NCI-H2196 treated with DMSO at 0.1 percent for 48 hours (cell line): Measurements from ENCODE around the gene RDH14.

Experiments
- DNase-seq: peaks from one replicate; lab custom pipeline; 2025; ENCODE audit not compliant: unreplicated experiment; lab: John Stamatoyannopoulos, UW

RDH14 gene

GRCh38 chr2:18560031-18560796, at the start of gene RDH14:
TSS of gene RDH14 (minus strand) at chr2:18560653. CDS start at chr2:18560572, 81 bp downstream.
- DNase-seq: peak; percentile 82

- DNase-seq: no peak
Measured at GRCh38 chr2:18610090-18610489, 49.6 kb upstream of the RDH14 start.

- DNase-seq: no peak
Measured at GRCh38 chr2:18605115-18605514, 44.7 kb upstream of the RDH14 start.

- no peak for DNase-seq
Measured at GRCh38 chr2:18604531-18604885, 44.1 kb upstream of the RDH14 start.

GRCh38 chr2:18603854-18604530, 43.5 kb upstream of the RDH14 start:
- DNase-seq: no peak

GRCh38 chr2:18602298-18602697, 41.8 kb upstream of the RDH14 start:
- no peak for DNase-seq

- no peak for DNase-seq
Measured at GRCh38 chr2:18600255-18600613, 39.8 kb upstream of the RDH14 start.

- DNase-seq: no peak
Measured at GRCh38 chr2:18599509-18600254, 39.2 kb upstream of the RDH14 start.

- no peak for DNase-seq
Measured at GRCh38 chr2:18598848-18599484, 38.5 kb upstream of the RDH14 start.

GRCh38 chr2:18597618-18598017, 37.2 kb upstream of the RDH14 start:
- no peak for DNase-seq

- DNase-seq: no peak
Measured at GRCh38 chr2:18596993-18597392, 36.5 kb upstream of the RDH14 start.

- DNase-seq: no peak
Measured at GRCh38 chr2:18593496-18593895, 33.0 kb upstream of the RDH14 start.

- no peak for DNase-seq
Measured at GRCh38 chr2:18592372-18592771, 31.9 kb upstream of the RDH14 start.

GRCh38 chr2:18589354-18589753, 28.9 kb upstream of the RDH14 start, which contains the start of gene NT5C1B:
TSS of gene NT5C1B (minus strand) at chr2:18589569. CDS start at chr2:18589468, 101 bp downstream.
- no peak for DNase-seq

GRCh38 chr2:18588802-18589201, 28.3 kb upstream of the RDH14 start:
- DNase-seq: no peak

- no peak for DNase-seq
Measured at GRCh38 chr2:18588049-18588448, 27.6 kb upstream of the RDH14 start.

GRCh38 chr2:18585526-18585925, 25.1 kb upstream of the RDH14 start:
- no peak for DNase-seq

- no peak for DNase-seq
Measured at GRCh38 chr2:18584608-18584954, 24.1 kb upstream of the RDH14 start.

- no peak for DNase-seq
Measured at GRCh38 chr2:18583905-18584607, 23.6 kb upstream of the RDH14 start.

GRCh38 chr2:18580606-18581005, 20.2 kb upstream of the RDH14 start:
- DNase-seq: no peak

GRCh38 chr2:18578033-18578432, 17.6 kb upstream of the RDH14 start:
- no peak for DNase-seq
